ENCODE measurements around the gene ABI2.

The ABI2 gene

DNA sequence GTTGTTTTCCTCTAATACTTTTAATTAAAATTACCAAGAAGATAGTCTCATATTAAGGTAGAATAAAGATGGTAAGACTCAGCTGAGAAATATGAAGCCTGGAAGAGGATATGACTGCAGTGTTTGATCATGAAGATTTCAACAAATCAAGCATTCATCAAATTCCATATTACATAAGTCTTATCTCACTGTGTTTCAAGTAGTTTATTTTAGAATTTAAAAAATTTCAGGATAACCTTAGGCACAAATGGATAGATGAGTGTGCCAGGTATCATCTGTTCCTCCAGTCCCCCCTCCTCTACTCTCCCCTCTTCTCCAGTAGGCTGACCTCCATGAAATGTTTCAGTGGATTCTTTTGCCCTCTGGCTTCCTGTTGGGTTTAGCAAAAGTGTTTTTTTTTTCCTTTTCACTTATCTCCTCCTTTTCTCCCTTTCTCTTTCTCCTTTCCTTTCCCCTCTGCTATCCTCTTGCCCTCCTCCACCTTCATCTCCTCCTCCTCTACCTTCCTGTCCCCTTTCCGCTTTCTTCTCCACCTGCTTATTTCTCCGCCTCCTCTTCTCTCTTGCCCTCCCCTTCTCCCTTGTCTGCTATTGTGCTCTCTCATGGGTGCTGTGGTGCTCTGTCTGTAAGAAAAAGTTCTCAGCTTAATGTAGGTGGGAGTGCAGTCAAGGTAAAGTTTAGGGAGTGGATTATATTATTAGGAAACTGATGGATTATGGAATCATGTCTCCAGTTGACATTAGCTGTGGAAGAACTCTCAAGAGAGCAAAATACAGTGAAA is 72.8 kb downstream of the ABI2 start:
- Histone ChIP-seq H3K27me3 (replicated peaks) (no peaks in the 10 kb centered on the region), H3K36me3 (replicated peaks) (peaks cover 2% of the 10 kb centered on the region), H3K27ac (no peak overlapping the region), H3K4me3 (ENCODE audit: low read depth, low read length) (no peak overlapping the region)
- TF ChIP-seq, protein P1, sequence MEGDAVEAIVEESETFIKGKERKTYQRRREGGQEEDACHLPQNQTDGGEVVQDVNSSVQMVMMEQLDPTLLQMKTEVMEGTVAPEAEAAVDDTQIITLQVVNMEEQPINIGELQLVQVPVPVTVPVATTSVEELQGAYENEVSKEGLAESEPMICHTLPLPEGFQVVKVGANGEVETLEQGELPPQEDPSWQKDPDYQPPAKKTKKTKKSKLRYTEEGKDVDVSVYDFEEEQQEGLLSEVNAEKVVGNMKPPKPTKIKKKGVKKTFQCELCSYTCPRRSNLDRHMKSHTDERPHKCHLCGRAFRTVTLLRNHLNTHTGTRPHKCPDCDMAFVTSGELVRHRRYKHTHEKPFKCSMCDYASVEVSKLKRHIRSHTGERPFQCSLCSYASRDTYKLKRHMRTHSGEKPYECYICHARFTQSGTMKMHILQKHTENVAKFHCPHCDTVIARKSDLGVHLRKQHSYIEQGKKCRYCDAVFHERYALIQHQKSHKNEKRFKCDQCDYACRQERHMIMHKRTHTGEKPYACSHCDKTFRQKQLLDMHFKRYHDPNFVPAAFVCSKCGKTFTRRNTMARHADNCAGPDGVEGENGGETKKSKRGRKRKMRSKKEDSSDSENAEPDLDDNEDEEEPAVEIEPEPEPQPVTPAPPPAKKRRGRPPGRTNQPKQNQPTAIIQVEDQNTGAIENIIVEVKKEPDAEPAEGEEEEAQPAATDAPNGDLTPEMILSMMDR (IDR thresholded peaks at IDR 0.05; ENCODE audit: low read depth, low read length, missing control alignments), result no peak
- DNase-seq, result no peak
- in situ Hi-C loops (cut with HindIII; ENCODE audit: low pct_ligation_motif_present, low sequenced_read_pairs), result no loop called here

DNA sequence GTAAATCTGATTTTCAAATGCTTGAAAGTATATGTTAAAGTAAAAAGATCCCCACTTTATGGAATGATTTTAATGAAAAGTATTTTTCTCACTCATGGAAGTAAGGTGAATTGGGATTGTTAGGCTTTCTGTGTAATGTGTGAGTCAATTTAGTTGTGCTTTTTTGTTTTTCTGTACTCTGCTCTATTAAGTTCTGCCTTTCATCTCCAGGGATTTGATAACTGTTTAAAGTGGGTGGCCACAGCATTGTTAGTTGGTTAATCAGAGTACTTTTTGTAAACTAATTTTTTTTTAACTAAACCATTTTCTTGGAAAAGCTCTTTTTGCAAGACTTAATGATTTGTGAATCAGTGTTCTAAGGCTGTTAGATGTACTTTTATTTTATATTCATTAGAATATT is 76.8 kb downstream of the ABI2 start:
- Histone ChIP-seq H3K27ac (no peak overlapping the region), H3K4me3 (ENCODE audit: low read depth, low read length) (no peak overlapping the region), H3K27me3 (replicated peaks) (no peaks in the 10 kb centered on the region), H3K36me3 (replicated peaks) (peaks cover 8% of the 10 kb centered on the region)
- no peak for DNase-seq
- TF ChIP-seq, protein P1 (IDR thresholded peaks at IDR 0.05; ENCODE audit: low read depth, low read length, missing control alignments), result no peak
- in situ Hi-C loops (cut with HindIII; ENCODE audit: low pct_ligation_motif_present, low sequenced_read_pairs), result no loop called here

DNA sequence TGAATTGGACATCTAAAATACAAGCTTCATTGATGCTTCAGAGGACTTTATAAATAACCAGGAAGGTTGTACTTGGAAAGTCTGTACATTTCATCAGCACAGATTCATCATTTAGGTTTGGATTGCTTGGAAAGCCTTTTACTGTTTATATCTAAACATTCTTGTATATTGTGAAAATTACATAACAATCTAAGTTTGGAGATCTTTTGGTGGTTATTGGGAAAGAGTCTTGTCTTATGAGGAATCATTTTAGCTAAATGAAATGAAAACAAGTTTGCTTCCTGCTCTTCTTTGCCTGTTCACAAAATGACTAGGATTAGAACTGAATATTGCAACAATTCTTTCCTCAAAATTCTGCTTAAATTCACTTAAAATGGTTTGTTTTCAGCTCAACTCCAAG is 79.3 kb downstream of the ABI2 start:
- H3K4me3 ChIP-seq (ENCODE audit: low read depth, low read length), result no peak overlapping the region
- no peak for DNase-seq
- TF ChIP-seq, protein P1 (IDR thresholded peaks at IDR 0.05; ENCODE audit: low read depth, low read length, missing control alignments), result no peak
- H3K27ac ChIP-seq, result no peak overlapping the region
- H3K36me3 ChIP-seq (replicated peaks), result peaks cover 11% of the 10 kb centered on the region
- H3K27me3 ChIP-seq (replicated peaks), result no peaks in the 10 kb centered on the region
- in situ Hi-C loops (cut with HindIII; ENCODE audit: low pct_ligation_motif_present, low sequenced_read_pairs), result no loop called here

DNA sequence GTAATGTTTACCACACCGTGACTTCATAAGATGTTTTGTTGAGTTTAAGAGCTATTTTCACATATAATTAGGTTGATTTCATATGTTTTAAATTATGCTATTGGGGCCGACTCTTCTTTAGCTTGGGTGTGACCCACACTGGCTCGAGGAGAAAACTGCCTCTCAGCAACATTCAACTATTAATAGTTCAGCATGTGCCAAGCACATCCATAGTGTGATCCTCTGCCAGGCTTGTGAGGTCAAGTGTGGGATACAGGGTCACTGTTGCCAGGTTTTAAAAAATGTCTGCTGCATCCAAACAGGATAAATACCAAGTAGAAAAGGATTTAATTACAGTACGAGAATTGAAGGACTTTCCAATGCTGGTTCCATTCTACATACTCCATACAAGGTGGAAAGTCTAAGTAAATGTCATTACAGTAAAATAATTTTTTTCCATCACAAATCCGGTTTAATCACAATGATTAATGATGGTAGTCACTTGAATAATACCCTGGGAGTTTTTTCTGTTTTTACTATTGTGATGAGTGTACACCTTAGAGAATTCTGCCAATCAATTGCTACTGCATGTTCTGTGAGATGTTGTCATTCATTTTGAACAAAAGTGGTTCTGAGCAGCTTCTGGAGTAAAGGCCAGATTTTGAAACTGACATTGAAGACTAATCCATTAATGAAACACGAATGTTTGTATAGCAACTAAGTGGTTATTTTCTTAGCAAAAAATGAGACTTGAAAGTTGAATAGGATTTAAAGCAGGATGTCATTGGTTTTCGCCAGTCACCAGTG is 84.5 kb downstream of the ABI2 start:
- TF ChIP-seq, protein P1 (IDR thresholded peaks at IDR 0.05; ENCODE audit: low read depth, low read length, missing control alignments), result no peak
- in situ Hi-C loops (cut with HindIII; ENCODE audit: low pct_ligation_motif_present, low sequenced_read_pairs), result no loop called here

DNA sequence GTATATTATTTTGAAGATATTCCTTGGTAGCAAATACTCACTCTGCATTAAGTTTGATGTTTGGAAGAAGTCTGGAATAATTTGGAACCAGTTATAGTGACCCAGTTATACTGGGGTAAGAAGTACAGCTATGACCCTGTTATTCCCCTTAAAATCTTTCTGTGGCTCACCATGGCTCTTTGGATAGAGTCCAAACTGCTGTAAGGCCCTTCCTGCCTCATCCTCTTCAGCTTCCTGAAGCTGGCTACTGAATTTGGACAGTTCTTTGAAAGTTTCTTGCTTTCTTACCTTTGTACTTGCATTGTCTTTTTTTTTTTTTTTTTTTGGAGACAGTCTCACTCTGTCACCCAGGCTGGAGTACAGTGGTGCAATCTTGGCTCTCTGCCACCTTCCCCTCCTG is 85.6 kb downstream of the ABI2 start:
- TF ChIP-seq, protein P1 (IDR thresholded peaks at IDR 0.05; ENCODE audit: low read depth, low read length, missing control alignments), result no peak

More for the DNA sequence above, 84.5 kb downstream of the ABI2 start:
- Histone ChIP-seq H3K36me3 (replicated peaks) (peaks cover 11% of the 10 kb centered on the region), H3K27ac (no peak overlapping the region), H3K4me3 (ENCODE audit: low read depth, low read length) (no peak overlapping the region), H3K27me3 (replicated peaks) (no peaks in the 10 kb centered on the region)
- DNase-seq, result no peak

More for the DNA sequence above, 85.6 kb downstream of the ABI2 start:
- in situ Hi-C loops (cut with HindIII; ENCODE audit: low pct_ligation_motif_present, low sequenced_read_pairs), result no loop called here
- Histone ChIP-seq H3K36me3 (replicated peaks) (peaks cover 13% of the 10 kb centered on the region), H3K27ac (no peak overlapping the region), H3K27me3 (replicated peaks) (no peaks in the 10 kb centered on the region), H3K4me3 (ENCODE audit: low read depth, low read length) (no peak overlapping the region)
- DNase-seq, result no peak

Measured in brain microvascular endothelial cell (primary cell).